ENCODE measurements around the gene CDC123.

CDC123 gene

DNA sequence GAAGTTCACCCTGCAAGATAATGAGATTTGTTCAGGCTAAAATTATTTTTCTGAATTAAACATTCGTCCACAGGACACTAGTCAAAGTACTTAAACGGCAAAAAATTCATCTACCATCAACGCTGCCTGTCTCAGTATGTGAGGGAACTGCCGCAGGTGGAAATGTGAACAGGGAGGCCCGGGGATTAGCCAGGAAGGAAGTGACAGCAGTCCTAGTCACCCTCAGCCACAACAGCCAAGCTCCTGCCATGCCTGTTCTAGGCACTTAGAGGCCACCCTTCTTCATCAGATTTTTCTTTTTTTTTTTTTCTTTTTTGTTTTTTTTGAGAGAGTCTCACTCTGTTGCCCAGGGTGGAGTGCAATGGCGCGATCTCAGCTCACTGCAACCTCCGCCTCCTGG is 9.7 kb upstream of the CDC123 start:
- H3K4me3 ChIP-seq (replicated peaks; ENCODE audit: insufficient read depth, low read length) = no peak overlapping the region
- TF ChIP-seq GABPA (IDR thresholded peaks at IDR 0.05; ENCODE audit: low read depth) (no peak), SPI1 (IDR thresholded peaks at IDR 0.05; ENCODE audit: borderline replicate concordance, low read depth) (peak; percentile 48; the same call in 1 of the 2 replicates)
- H3K27me3 ChIP-seq (ENCODE audit: insufficient read depth, poor library complexity, severe bottlenecking) = no peaks in the 10 kb centered on the region
- no peak overlapping the region; the same call in 1 of the 2 replicates for H3K27ac ChIP-seq (replicated peaks)
- DNase-seq (ENCODE audit: low read depth in 1 of 2, low spot score in 1 of 2) = peak in 1 of 2 experiments; percentile 16

DNA sequence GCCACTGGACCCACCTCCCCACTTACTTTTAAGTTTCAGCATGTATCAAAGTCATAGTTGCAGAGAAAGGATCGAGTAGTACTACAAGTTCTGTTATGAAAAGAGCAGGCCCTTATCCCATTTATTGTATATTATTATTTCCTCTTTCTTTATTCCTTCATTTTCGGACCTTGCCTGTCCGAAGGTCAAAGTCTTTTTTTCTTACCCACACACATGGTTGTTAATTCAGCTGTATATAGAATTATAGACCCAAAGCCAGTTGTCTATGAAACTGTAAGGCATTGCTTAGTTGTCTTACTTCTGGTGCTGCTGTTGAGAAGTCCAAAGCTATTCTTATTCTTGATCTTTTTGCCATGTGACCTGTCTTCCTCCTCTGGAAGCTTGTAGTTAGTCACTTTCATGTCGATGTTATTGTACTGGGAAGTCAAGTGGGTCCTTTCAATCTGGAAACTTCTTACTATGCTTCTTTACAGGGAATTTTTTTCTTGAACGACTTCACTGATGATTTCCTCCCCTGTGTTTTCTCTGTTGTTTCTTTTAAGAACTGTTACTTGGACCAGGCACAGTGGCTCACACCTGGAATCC is 8.6 kb upstream of the CDC123 start:
- Histone ChIP-seq H3K4me3 (replicated peaks; ENCODE audit: insufficient read depth, low read length) (no peak overlapping the region), H3K27me3 (ENCODE audit: insufficient read depth, poor library complexity, severe bottlenecking) (no peaks in the 10 kb centered on the region), H3K27ac (replicated peaks) (no peak overlapping the region)
- no peak for DNase-seq (ENCODE audit: low read depth in 1 of 2, low spot score in 1 of 2)
- no peak for TF ChIP-seq REST (IDR thresholded peaks at IDR 0.05; ENCODE audit: insufficient replicate concordance, low read depth)
- no peak for TF ChIP-seq POLR2AphosphoS5 (IDR thresholded peaks at IDR 0.05; ENCODE audit: low read depth)
- TF ChIP-seq SPI1 (IDR thresholded peaks at IDR 0.05; ENCODE audit: borderline replicate concordance, low read depth) = no peak
- no peak for TF ChIP-seq GABPA (IDR thresholded peaks at IDR 0.05; ENCODE audit: low read depth)
- TF ChIP-seq, protein P1, sequence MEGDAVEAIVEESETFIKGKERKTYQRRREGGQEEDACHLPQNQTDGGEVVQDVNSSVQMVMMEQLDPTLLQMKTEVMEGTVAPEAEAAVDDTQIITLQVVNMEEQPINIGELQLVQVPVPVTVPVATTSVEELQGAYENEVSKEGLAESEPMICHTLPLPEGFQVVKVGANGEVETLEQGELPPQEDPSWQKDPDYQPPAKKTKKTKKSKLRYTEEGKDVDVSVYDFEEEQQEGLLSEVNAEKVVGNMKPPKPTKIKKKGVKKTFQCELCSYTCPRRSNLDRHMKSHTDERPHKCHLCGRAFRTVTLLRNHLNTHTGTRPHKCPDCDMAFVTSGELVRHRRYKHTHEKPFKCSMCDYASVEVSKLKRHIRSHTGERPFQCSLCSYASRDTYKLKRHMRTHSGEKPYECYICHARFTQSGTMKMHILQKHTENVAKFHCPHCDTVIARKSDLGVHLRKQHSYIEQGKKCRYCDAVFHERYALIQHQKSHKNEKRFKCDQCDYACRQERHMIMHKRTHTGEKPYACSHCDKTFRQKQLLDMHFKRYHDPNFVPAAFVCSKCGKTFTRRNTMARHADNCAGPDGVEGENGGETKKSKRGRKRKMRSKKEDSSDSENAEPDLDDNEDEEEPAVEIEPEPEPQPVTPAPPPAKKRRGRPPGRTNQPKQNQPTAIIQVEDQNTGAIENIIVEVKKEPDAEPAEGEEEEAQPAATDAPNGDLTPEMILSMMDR (IDR thresholded peaks at IDR 0.05; ENCODE audit: insufficient read depth, low read length) = no peak

GRCh38 chr10:12188656-12189055 is 7.3 kb upstream of the CDC123 start:
- no peak overlapping the region for H3K27ac ChIP-seq (replicated peaks)
- no peaks in the 10 kb centered on the region for H3K27me3 ChIP-seq (ENCODE audit: insufficient read depth, poor library complexity, severe bottlenecking)
- TF ChIP-seq REST (IDR thresholded peaks at IDR 0.05; ENCODE audit: insufficient replicate concordance, low read depth) (no peak), POLR2AphosphoS5 (IDR thresholded peaks at IDR 0.05; ENCODE audit: low read depth) (no peak), SPI1 (IDR thresholded peaks at IDR 0.05; ENCODE audit: borderline replicate concordance, low read depth) (no peak), GABPA (IDR thresholded peaks at IDR 0.05; ENCODE audit: low read depth) (no peak)
- TF ChIP-seq, protein P1 (IDR thresholded peaks at IDR 0.05; ENCODE audit: insufficient read depth, low read length) = no peak
- no peak for DNase-seq (ENCODE audit: low read depth in 1 of 2, low spot score in 1 of 2)
- H3K4me3 ChIP-seq (replicated peaks; ENCODE audit: insufficient read depth, low read length) = no peak overlapping the region

GRCh38 chr10:12189426-12189825 is 6.6 kb upstream of the CDC123 start:
- Histone ChIP-seq H3K27ac (replicated peaks) (no peak overlapping the region), H3K4me3 (replicated peaks; ENCODE audit: insufficient read depth, low read length) (no peak overlapping the region), H3K27me3 (ENCODE audit: insufficient read depth, poor library complexity, severe bottlenecking) (no peaks in the 10 kb centered on the region)
- DNase-seq (ENCODE audit: low read depth in 1 of 2, low spot score in 1 of 2) = no peak
- no peak for TF ChIP-seq GABPA (IDR thresholded peaks at IDR 0.05; ENCODE audit: low read depth)
- TF ChIP-seq, protein P1 (IDR thresholded peaks at IDR 0.05; ENCODE audit: insufficient read depth, low read length) = no peak
- no peak for TF ChIP-seq POLR2AphosphoS5 (IDR thresholded peaks at IDR 0.05; ENCODE audit: low read depth)
